HG02970 (cell line): ENCODE results near the gene MC3R.

Experiments used
- ATAC-seq: cut with Tn5 transposase; IDR thresholded peaks from one replicate; pipeline ENCODE4 v1.9.1; 2021; ENCODE audit warnings: mild to moderate bottlenecking, moderate library complexity, moderate number of reproducible peaks; ENCODE audit not compliant: unreplicated experiment, low FRiP score

MC3R gene

DNA sequence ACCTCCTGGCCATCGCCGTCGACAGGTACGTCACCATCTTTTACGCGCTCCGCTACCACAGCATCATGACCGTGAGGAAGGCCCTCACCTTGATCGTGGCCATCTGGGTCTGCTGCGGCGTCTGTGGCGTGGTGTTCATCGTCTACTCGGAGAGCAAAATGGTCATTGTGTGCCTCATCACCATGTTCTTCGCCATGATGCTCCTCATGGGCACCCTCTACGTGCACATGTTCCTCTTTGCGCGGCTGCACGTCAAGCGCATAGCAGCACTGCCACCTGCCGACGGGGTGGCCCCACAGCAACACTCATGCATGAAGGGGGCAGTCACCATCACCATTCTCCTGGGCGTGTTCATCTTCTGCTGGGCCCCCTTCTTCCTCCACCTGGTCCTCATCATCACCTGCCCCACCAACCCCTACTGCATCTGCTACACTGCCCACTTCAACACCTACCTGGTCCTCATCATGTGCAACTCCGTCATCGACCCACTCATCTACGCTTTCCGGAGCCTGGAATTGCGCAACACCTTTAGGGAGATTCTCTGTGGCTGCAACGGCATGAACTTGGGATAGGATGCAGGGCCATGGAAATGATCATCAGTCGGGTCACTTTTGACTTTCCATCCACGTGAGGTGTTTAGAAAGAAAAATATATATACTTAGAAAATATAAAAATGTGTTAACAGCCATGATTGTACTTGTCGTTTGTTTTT is 868 bp downstream of the MC3R start:
- no peak for ATAC-seq

DNA sequence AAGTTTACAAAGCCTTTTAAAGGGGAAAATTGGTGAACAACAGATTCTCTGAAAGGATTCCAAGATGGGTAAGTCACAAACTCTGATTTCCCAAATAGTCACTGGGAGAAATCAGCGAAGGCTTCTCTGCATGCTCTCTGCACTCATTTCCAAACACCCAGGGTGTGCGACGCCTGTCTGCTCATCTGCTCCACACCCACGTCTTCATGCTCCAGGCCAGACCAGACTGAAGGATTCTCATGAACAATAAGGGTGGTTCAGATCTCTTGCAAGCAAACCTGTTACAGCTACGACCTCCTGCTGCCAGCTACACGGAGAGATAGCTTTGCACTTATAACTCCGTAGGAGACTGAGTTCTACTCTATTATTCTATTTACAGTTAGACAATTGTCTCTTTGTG is 1.4 kb downstream of the MC3R start:
- ATAC-seq = no peak

DNA sequence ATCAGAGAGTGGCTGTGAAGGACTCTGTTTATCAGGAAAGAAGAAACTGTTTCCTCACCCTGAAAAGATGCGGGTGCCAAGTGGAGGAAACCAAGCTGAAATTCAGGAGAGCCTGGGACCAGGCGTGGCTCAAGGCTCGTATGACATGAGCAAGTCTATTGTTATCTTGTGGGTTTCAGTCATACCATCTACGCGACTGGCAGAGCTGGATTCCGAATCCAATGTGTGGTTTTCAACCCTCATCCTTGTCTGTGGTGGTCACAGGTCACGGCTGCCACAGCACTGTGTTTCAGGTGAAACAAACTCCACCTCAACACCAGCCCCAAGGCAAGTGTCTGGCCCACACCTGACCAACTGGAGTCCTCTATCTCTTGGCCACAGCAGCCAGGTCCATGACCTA is 9.1 kb downstream of the MC3R start:
- no peak for ATAC-seq

DNA sequence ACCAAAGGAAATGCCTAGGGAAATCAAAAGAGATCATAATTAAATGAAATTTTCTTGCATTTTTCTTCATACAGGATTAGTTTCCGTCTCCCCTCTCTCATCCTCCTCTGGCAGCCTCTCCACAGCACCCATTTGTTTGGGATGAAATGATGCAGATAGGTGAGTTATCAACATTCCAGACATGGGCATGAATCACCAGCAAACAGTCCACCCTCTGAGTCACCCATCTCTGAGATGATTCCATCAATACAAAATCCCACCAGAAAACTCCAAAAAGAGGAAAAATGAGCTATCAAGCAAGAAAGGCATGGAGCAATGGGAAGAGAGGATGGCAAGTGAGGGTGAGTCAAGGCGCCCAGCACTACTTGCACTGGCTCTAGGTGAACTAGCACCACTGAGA is 11.4 kb downstream of the MC3R start:
- ATAC-seq = no peak

DNA sequence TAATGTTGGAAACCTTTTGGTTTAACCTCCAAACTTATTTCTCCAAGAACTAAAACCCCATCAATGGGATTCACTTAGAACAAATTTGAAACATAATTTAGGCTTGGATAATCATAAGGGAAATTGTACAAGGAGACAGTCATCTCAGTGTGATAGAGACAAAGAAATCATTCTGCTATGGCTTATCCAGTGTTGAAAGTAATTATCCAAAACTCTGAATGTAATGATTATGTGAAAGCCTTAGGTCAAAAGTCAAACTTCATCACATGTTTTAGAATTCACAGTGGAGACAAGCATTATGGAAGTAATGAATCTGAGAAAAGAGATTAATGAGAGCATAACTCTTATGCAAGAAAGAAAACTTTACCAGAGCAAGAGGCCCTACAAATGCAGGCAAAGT is 20.0 kb downstream of the MC3R start:
- ATAC-seq = no peak

DNA sequence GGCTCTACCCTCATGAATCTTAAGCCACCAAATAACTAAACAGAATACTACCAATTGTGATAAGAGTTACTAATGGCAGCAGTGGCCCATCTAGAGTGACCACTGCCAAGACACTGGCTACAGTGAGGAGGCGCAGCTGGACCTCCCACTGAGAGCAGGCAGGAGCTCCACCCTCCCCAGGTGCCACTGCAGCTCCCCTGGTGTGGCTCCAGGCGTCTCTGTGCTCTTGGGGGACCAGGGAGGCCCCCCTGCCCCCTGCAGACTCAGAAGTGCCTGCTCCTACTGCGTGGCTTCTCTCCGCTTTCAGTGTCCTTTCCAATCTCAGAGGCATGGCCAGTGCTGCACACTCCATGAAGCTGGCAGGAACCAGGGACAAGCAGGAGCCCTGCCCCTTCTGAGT is 23.4 kb downstream of the MC3R start:
- ATAC-seq = no peak

DNA sequence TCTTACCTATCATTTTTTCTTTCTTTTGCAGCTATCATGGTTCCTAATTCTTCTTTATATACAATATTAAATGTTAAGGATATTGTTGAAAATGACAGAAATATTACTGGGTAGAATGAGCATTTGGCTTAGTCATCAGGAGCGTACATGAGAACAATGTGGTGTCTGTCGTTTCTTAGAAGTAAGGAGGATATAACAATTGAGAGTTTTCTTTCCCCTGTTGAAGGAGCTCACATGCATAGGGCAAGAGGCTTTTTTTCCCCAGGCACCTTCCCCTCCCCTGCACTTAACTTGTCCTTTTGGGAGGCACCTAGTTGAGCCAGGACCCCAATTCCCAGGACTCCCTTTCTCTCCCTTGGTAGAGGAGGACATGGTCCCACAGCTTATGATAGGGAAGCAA is 25.0 kb downstream of the MC3R start:
- no peak for ATAC-seq

DNA sequence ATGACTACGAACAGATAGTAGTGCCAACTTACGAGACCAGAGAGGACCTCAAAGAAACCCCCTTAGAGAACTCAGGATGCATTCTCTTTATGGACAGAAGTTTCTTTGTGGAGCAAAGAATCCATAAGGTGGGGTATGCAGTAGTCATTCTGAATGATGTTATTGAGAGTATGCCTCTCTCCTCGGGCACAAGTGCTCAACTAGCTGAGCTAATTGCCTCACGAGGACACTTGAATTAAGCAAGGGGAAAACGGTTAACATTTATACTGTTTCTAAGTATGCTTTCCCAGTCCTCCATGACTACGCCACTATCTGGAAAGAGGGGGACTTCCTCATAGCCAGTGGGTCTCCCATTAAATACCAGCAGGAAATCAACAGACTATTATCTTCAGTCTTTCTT is 25.6 kb downstream of the MC3R start:
- no peak for ATAC-seq

DNA sequence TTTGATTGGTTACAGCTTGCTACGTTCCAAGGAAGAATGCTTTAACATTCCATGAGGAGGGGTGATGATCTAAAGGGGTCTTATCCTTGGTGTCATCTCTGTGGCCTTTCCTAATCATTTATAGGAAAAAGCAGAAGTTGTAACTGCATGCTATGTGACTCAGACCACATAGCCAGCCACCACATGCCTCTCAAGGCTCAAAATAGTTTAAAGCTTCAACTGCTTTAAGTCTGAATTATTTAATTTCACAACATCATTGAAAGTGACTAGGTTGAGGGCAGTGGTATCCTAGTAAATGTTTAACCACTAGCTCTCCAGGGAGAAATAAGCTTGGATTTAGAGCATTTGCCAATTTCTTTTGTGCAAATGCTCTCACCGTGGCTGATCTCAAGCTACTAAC is 29.7 kb downstream of the MC3R start:
- no peak for ATAC-seq

DNA sequence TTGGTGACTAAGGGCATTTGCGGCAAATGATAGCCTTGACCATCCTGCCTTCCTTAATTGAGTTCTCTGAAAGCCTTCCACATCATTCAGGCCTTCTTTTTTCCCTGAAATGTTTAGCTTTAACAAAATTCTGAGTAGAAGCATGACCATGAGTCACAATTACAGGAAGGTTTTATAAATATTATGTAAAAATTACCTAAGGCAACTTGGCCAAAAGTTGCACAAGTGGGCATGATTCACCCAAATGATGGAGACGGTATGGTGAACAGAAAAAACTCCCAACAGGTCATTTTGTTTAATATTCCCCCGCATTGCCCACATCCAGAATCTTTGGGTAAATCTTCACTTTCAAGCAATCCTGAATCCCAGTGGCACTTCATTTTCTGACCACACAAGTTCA is 37.0 kb downstream of the MC3R start:
- no peak for ATAC-seq

DNA sequence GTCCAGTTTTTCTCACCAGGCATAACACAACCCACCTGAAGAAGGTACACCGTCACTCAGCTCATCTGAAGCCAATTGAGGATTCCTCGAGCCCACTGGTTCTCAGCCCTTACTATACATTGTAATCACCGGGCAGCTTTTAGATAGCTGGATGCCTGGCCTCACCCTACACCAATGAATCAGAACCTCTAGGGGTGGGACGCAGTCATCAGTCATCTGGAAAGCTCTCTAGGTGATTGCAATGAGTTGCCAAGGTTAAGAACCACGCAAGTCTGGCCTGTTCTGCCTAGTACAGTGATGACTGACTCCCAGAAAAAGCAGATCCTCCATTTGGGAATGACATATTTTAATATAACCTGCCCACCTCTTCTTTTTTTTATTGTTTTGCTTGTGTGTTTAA is 41.1 kb downstream of the MC3R start:
- ATAC-seq = no peak

DNA sequence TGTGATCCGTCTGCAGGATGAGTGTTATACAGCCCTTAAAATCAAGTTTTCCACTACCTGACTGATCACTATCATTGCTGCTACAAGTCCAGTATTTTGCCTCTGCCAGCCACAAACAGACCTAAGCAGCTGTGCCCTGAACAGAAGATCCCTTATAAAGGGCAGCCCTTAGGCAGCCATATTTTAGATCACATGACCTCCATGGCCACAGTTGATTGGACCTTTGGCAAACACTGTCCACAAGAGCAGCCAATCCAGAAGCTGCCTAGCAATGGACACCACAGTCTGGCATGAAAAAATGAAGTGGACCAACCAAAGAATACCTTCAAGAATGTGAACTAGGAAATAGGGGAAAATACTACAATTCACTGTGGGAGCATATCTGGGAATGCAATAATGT is 50.8 kb downstream of the MC3R start:
- ATAC-seq = no peak
